Retinal pigment epithelial cell (primary cell): ENCODE data around the gene WASF2.
A peak's percentile ranks its signal among the peaks of the same experiment; 100 is the strongest.

Source experiments
- DNase-seq: peaks from one replicate; pipeline ENCODE4 v3.0.0-alpha.2; 2010; ENCODE audit warnings: low read depth
- H3K4me3 ChIP-seq: 2 replicates; pipeline ENCODE4 v1.5.1; 2011; ENCODE audit warnings: mild to moderate bottlenecking, low read length, control low read depth, moderate library complexity
- CTCF ChIP-seq: conservative IDR thresholded peaks from 2 replicates; pipeline ENCODE4 v1.5.1; 2011; ENCODE audit warnings: low read depth, low read length, control low read depth, inconsistent platforms

Gene WASF2

GRCh38 chr1:27372022-27372807, 117.8 kb downstream of the WASF2 start:
- no peak overlapping the region for H3K4me3 ChIP-seq
- no peak for TF ChIP-seq CTCF
- no peak for DNase-seq

GRCh38 chr1:27368869-27369582, 120.9 kb downstream of the WASF2 start:
- TF ChIP-seq CTCF: peak; percentile 47
- no peak overlapping the region for H3K4me3 ChIP-seq
- no peak for DNase-seq

GRCh38 chr1:27367160-27367650, 122.8 kb downstream of the WASF2 start:
- TF ChIP-seq CTCF: no peak
- peak overlapping the region; percentile 58 for H3K4me3 ChIP-seq
- no peak for DNase-seq

GRCh38 chr1:27366411-27367159, 123.4 kb downstream of the WASF2 start, which contains the start of gene MAP3K6:
TSS of gene MAP3K6 (minus strand) at chr1:27366961. CDS start at chr1:27366597, 364 bp downstream.
- peak within 1 kb of the TSS; percentile 66 for H3K4me3 ChIP-seq
- peak; percentile 17 for DNase-seq
- TF ChIP-seq CTCF: peak; percentile 35

- no peak for TF ChIP-seq CTCF
- no peak for DNase-seq
- H3K4me3 ChIP-seq: peak overlapping the region; percentile 66
Observed at GRCh38 chr1:27366113-27366410, 123.9 kb downstream of the WASF2 start.

GRCh38 chr1:27365372-27366112, 124.4 kb downstream of the WASF2 start:
- H3K4me3 ChIP-seq: peak overlapping the region; percentile 66
- no peak for DNase-seq
- no peak for TF ChIP-seq CTCF
